ENCODE data around the gene NDUFB3. TPM values are rescaled to one million over a fixed set of nuclear protein-coding genes. Genes with fewer than 3 reads are reported as not detected.
"Not testable (repeated sequence)": the region's sequence is repeated elsewhere in the genome, so short reads cannot be mapped to it uniquely, and the experiment has no call there.

The NDUFB3 gene
- total RNA-seq, 4 donors from 2014 or later = 31.8 to 46.8 (median 35.3) TPM

DNA sequence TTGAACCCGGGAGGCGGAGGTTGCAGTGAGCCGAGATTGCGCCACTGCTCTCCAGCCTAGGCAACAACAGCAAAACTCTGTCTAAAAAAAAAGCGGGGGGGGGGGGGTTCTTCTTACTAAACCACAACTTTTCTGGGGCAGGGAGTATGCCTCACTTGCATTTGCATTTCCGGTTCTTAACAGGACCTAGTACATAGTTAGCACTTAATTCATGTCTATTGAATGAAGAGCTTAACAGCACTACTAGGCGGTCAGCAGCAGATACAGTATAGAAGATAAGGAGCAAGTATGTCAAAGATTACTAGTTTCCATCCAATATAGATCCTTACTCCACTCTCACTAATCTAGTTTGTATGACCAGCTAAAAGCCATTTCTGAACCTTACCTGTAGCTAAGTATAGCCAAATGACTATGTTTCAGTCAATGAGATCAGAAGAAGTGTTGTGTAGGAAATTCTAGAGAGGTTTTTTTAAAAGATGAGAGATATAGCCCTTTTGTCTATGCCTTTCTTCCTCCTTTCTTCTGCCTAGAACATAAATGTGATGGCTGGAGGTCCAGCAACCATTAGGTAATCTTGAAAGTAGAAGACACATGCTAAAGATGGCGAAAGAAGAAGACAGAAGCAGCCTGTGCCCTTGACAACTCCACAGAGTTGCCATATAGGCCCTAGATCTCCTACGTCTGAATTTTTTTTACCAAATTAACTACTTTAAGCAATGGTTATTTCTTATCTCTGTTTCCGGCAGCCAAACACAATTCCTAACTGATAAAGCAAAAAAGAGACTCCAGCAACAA, 11.6 kb upstream of the NDUFB3 start:
- TF ChIP-seq POLR2A (IDR thresholded peaks at IDR 0.05) = no peak
- TF ChIP-seq, protein P1, sequence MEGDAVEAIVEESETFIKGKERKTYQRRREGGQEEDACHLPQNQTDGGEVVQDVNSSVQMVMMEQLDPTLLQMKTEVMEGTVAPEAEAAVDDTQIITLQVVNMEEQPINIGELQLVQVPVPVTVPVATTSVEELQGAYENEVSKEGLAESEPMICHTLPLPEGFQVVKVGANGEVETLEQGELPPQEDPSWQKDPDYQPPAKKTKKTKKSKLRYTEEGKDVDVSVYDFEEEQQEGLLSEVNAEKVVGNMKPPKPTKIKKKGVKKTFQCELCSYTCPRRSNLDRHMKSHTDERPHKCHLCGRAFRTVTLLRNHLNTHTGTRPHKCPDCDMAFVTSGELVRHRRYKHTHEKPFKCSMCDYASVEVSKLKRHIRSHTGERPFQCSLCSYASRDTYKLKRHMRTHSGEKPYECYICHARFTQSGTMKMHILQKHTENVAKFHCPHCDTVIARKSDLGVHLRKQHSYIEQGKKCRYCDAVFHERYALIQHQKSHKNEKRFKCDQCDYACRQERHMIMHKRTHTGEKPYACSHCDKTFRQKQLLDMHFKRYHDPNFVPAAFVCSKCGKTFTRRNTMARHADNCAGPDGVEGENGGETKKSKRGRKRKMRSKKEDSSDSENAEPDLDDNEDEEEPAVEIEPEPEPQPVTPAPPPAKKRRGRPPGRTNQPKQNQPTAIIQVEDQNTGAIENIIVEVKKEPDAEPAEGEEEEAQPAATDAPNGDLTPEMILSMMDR (IDR thresholded peaks at IDR 0.05) = no peak
- H3K4me3 ChIP-seq (ENCODE audit: low read depth, poor library complexity, severe bottlenecking) = no peak overlapping the region
- intact Hi-C loops (cut with DNase I; ENCODE audit: low total_unique reads) = loop anchor here (10.0 kb wide), 1 partner anchor 155 kb away; no protein-coding TSS in a partner anchor
- 94 to 95% methylated on average over 10 of the region's 10 CpGs for WGBS, 2 donors
- no peak for DNase-seq (ENCODE audit: low spot score in 2 of 2)

DNA sequence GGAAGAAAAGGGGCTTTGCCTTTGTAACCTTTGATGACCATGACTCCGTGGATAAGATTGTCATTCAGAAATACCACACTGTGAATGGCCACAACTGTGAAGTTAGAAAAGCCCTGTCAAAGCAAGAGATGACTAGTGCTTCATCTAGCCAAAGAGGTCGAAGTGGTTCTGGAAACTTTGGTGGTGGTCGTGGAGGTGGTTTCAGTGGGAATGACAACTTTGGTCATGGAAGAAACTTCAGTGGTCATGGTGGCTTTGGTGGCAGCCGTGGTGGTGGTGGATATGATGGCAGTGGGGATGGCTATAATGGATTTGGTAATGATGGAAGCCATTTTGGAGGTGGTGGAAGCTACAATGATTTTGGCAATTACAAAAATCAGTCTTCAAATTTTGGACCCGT, 8.3 kb upstream of the NDUFB3 start:
- DNase-seq (ENCODE audit: low spot score in 2 of 2); H3K4me3 ChIP-seq (ENCODE audit: low read depth, poor library complexity, severe bottlenecking): not testable (repeated sequence)
- 83 to 85% methylated on average over 5 of the region's 5 CpGs for WGBS, 2 donors
- intact Hi-C loops (cut with DNase I; ENCODE audit: low total_unique reads) = loop anchor here (10.0 kb wide), 1 partner anchor 159 kb away; no protein-coding TSS in a partner anchor

DNA sequence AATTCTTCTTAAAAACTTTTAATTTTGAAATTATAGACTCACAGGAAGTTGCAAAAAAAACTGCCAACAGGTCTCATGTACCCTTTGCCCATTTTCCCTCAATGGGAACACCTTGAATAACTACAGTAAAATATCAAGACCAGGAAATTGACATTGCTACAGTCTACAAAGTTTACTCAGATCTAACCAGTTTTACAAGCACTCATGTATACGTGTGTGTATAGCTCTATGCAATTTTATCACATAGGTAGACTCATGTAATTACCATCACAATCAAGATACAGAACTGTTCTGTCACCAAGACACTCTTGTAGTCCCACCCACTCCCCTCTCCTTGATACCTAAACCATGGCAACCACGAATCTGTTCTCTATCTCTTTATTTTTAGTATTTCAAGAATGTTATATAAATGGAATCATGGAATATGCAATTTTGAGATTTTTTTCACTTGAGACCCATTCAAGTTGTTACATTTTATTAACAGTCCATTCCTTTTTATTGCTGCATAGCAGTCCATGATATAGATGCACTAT, 6.9 kb upstream of the NDUFB3 start:
- TF ChIP-seq, protein P1 (IDR thresholded peaks at IDR 0.05) = no peak
- TF ChIP-seq POLR2A (IDR thresholded peaks at IDR 0.05) = no peak
- WGBS, 2 donors = 52 to 62% methylated on average over 2 of the region's 2 CpGs
- DNase-seq (ENCODE audit: low spot score in 2 of 2) = no peak
- H3K4me3 ChIP-seq (ENCODE audit: low read depth, poor library complexity, severe bottlenecking) = no peak overlapping the region
- intact Hi-C loops (cut with DNase I; ENCODE audit: low total_unique reads) = loop anchor here (10.0 kb wide), 1 partner anchor 160 kb away; no protein-coding TSS in a partner anchor

DNA sequence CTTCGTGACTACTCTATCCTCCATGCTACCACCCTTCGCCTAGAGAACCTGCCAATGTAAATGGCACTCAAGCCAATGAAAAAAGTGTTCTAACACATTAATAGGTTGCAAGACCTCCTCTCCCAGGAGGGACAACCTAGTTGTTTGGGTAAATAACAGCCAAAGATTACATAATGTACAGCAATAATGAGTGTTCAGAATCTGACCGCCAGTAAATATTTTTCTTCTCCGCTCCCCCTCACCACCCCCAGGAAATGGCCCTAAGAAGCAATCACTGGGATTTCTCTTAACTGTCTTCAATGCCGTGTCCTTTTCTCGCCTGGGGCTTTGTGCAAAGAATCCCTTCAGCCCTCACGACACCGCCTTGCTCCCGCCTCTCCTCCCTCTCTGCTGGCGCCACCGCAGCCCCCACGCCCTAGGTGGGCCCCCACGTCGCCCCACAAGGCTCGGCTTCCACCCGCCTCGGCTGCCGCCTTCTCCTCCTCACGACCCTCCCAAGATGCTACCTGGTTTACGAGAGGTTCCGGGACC, 788 bp upstream of the NDUFB3 start:
- intact Hi-C loops (cut with DNase I; ENCODE audit: low total_unique reads) = no loop called here
- peak overlapping the region; percentile 97 for H3K4me3 ChIP-seq (ENCODE audit: low read depth, poor library complexity, severe bottlenecking)
- WGBS, 2 donors = 1% methylated on average over 21 of the region's 21 CpGs
- no peak for TF ChIP-seq POLR2A (IDR thresholded peaks at IDR 0.05)
- TF ChIP-seq, protein P1 (IDR thresholded peaks at IDR 0.05) = peak in 1 of 3 donors; percentile 37
- no peak for DNase-seq (ENCODE audit: low spot score in 2 of 2)

DNA sequence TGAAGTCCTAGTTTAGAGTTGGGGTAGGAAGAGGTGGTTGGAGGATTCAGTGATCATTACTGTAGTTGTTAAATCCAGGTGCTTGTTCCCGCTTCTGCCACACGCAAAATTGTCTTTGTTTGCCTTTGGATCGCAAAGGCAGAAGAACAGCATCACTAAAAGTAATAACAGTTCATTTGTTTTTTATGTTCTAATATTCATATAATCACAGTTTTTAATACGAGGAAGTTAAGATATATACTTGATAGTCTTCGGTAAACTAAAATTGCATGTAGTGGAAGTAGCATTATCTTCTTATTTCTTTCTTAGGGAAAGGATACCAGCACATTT, 365 bp downstream of the NDUFB3 start:
- TF ChIP-seq, protein P1 (IDR thresholded peaks at IDR 0.05) = no peak
- TF ChIP-seq POLR2A (IDR thresholded peaks at IDR 0.05) = no peak
- peak overlapping the region; percentile 30 for H3K4me3 ChIP-seq (ENCODE audit: low read depth, poor library complexity, severe bottlenecking)
- intact Hi-C loops (cut with DNase I; ENCODE audit: low total_unique reads) = no loop called here
- 2 to 4% methylated on average over 5 of the region's 5 CpGs for WGBS, 2 donors
- no peak for DNase-seq (ENCODE audit: low spot score in 2 of 2)

DNA sequence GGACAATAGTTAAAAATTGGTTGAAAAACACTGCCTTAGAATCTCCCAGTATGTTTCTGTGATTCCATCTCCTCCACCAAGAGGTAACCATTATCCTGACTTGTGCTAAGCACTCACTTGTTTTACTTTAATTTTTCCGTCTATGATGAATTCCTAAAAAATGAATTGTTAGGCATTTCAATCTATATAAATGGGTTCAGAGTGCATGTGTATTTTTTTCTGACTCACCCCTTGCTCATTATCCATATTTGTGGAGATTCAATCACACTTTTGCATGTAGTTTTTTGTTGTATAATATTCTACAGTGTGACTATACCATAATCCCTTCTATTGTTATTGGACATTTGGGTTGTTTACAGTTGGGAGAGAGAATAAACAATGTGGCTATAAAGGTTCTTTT, 1.3 kb downstream of the NDUFB3 start:
- intact Hi-C loops (cut with DNase I; ENCODE audit: low total_unique reads) = no loop called here
- H3K4me3 ChIP-seq (ENCODE audit: low read depth, poor library complexity, severe bottlenecking) = no peak overlapping the region
- TF ChIP-seq, protein P1 (IDR thresholded peaks at IDR 0.05) = no peak
- TF ChIP-seq POLR2A (IDR thresholded peaks at IDR 0.05) = no peak
- DNase-seq (ENCODE audit: low spot score in 2 of 2) = no peak
- 80 to 88% methylated on average over 1 of the region's 1 CpG for WGBS, 2 donors
